Esophagus mucosa (tissue), 1 donor: ENCODE results near the gene RBAK. TPM values are rescaled to one million over a fixed set of nuclear protein-coding genes. Genes with fewer than 3 reads are reported as not detected.
"Not testable (repeated sequence)": the region's sequence is repeated elsewhere in the genome, so short reads cannot be mapped to it uniquely, and the experiment has no call there.

ENCODE experiments used
- ATAC-seq: fragments of 200-7000 bp; cut with Tn5 transposase; one replicate; pipeline ENCODE4 v1.9.1; 2020
- total RNA-seq: library from RNA; stranded (reverse); gene quantifications from one replicate; pipeline ENCODE4 v1.2.4, GENCODE V29; 2023
- donor health status: DM: yes; HTN: yes; CAD: no.

The RBAK gene
- total RNA-seq, 1 donor from 2014 or later, result 9.9 TPM

- not testable (repeated sequence) for ATAC-seq
Measured at GRCh38 chr7:5051731-5052130, 6.1 kb downstream of the RBAK start.

GRCh38 chr7:5053175-5053574, 7.5 kb downstream of the RBAK start:
- ATAC-seq, result no peak

- no peak for ATAC-seq
Measured at GRCh38 chr7:5063698-5064097, 18.0 kb downstream of the RBAK start.

- no peak for ATAC-seq
Measured at GRCh38 chr7:5064391-5065106, 18.9 kb downstream of the RBAK start.

- ATAC-seq, result no peak
Measured at GRCh38 chr7:5065107-5065407, 19.4 kb downstream of the RBAK start.

- no peak for ATAC-seq
Measured at GRCh38 chr7:5068521-5068920, 22.9 kb downstream of the RBAK start.

GRCh38 chr7:5070206-5070605, 24.5 kb downstream of the RBAK start:
- no peak for ATAC-seq

- not testable (repeated sequence) for ATAC-seq
Measured at GRCh38 chr7:5075187-5075586, 29.5 kb downstream of the RBAK start.

- no peak for ATAC-seq
Measured at GRCh38 chr7:5077740-5078139, 32.1 kb downstream of the RBAK start.

- ATAC-seq, result no peak
Measured at GRCh38 chr7:5082806-5083205, 37.1 kb downstream of the RBAK start.

GRCh38 chr7:5083311-5083711, 37.7 kb downstream of the RBAK start:
- ATAC-seq, result no peak

GRCh38 chr7:5086256-5086655, 40.6 kb downstream of the RBAK start:
- no peak for ATAC-seq

GRCh38 chr7:5088228-5088833, 42.7 kb downstream of the RBAK start:
- ATAC-seq, result peak; percentile 51

GRCh38 chr7:5088906-5089305, 43.2 kb downstream of the RBAK start:
- ATAC-seq, result peak; percentile 79

GRCh38 chr7:5093948-5094347, 48.3 kb downstream of the RBAK start:
- ATAC-seq, result no peak

GRCh38 chr7:5094641-5095040, 49.0 kb downstream of the RBAK start:
- ATAC-seq, result no peak

GRCh38 chr7:5116359-5116758, 70.7 kb downstream of the RBAK start:
- ATAC-seq, result no peak

- no peak for ATAC-seq
Measured at GRCh38 chr7:5117095-5117970, 71.7 kb downstream of the RBAK start.

Other genes with a start within 250 kb of the RBAK start
- not detected for gene PAPOLB, start 183.8 kb upstream of the RBAK start, total RNA-seq
- 0.20 TPM for gene RADIL, start 162.1 kb upstream of the RBAK start, total RNA-seq
- not detected for gene MMD2, start 86.7 kb upstream of the RBAK start, total RNA-seq
- gene WIPI2, start 144.4 kb downstream of the RBAK start, total RNA-seq, result 30.6 TPM
- 0.48 TPM for gene SLC29A4, start 237.1 kb downstream of the RBAK start, total RNA-seq